ENCODE measurements around the gene EFCAB10. TPM values are rescaled to one million over a fixed set of nuclear protein-coding genes. Genes with fewer than 3 reads are reported as not detected.
"Not testable (repeated sequence)": the region's sequence is repeated elsewhere in the genome, so short reads cannot be mapped to it uniquely, and the experiment has no call there.

EFCAB10 gene
- total RNA-seq, 4 donors from 2014 or later: not detected

GRCh38 chr7:105521027-105521716, 60.1 kb downstream of the EFCAB10 start:
- DNase-seq (ENCODE audit: low spot score) (no peak), ATAC-seq (ENCODE audit: low FRiP score) (peak; percentile 53)
- no peak for TF ChIP-seq CTCF (IDR thresholded peaks at IDR 0.05)

- ATAC-seq (ENCODE audit: low FRiP score); DNase-seq (ENCODE audit: low spot score): not testable (repeated sequence)
These were observed 60.7 kb downstream of the EFCAB10 start for GRCh38 chr7:105520620-105521019.

GRCh38 chr7:105519353-105519752, 61.9 kb downstream of the EFCAB10 start:
- TF ChIP-seq CTCF (IDR thresholded peaks at IDR 0.05): no peak
- no peak for DNase-seq (ENCODE audit: low spot score)
- ATAC-seq (ENCODE audit: low FRiP score): no peak

GRCh38 chr7:105515610-105516009, 65.7 kb downstream of the EFCAB10 start:
- ATAC-seq (ENCODE audit: low FRiP score); DNase-seq (ENCODE audit: low spot score): not testable (repeated sequence)

Other genes starting within 250 kb of the EFCAB10 start
- 10 to 100 TPM; 29.5 to 48.2 (median 30.6) TPM for gene SRPK2, start 192.6 kb downstream of the EFCAB10 start, total RNA-seq
- 10 to 100 TPM; 12.6 to 42.3 (median 13.1) TPM for gene PUS7, start 59.2 kb downstream of the EFCAB10 start, total RNA-seq
- 10 to 100 TPM; 12.7 to 25.7 (median 14.8) TPM for gene RINT1, start 49.3 kb downstream of the EFCAB10 start, total RNA-seq